Measurements from ENCODE around the gene FCGBP. TPM values are rescaled to one million over a fixed set of nuclear protein-coding genes. Genes with fewer than 3 reads are reported as not detected.
A peak's percentile ranks its signal among the peaks of the same experiment; 100 is the strongest.
"Not testable (repeated sequence)": the region's sequence is repeated elsewhere in the genome, so short reads cannot be mapped to it uniquely, and the experiment has no call there.

The FCGBP gene
- total RNA-seq, 1 donor from 2014 or later = 2.4 TPM

DNA sequence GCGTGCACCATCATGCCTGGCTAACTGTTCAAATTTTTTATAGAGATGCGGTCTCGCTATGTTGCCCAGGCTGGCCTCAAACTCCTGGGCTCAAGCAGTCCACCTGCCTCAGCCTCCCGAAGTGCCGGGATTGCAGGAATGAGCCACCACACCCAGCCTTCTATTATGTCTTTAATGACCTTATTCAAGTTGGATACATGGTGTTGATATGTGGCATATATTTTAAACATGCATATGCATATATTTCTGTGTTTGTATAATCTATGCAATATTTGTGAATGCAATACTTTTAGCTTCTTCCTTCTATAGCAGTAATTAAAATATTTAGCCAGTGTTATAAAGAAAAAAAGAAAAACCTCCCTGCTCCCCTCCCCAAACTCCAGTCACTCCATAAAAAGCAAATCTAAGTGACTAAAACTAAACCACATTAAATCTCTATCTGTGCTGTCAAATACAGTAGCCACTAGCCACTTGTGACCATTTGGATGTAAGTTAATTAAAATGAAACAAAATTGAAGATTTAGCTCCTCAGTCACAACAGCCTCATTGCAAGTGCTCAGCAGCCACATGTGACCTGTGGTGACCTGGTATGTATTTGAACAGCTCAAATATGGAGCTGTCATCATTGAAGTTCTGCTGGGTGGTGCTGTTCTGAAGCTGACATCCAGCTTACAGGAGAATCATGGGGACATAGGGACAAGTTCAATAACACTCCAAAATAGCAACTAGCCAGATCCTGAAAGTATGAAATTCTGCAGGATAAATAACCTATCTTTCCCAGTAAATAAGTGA is 27.4 kb downstream of the FCGBP start:
- H3K4me1 Mint-ChIP-seq (ENCODE audit: low read depth) = peaks cover 4% of the 10 kb centered on the region
- no peak for DNase-seq (ENCODE audit: low spot score)
- H3K27ac Mint-ChIP-seq = no peak overlapping the region
- intact Hi-C loops (cut with micrococcal nuclease) = no loop called here
- H3K4me3 Mint-ChIP-seq (ENCODE audit: low read depth) = no peak overlapping the region
- H3K9me3 Mint-ChIP-seq = no peaks in the 10 kb centered on the region
- H3K27me3 Mint-ChIP-seq (ENCODE audit: low read depth) = no peaks in the 10 kb centered on the region
- H3K36me3 Mint-ChIP-seq (ENCODE audit: low read depth) = no peaks in the 10 kb centered on the region

DNA sequence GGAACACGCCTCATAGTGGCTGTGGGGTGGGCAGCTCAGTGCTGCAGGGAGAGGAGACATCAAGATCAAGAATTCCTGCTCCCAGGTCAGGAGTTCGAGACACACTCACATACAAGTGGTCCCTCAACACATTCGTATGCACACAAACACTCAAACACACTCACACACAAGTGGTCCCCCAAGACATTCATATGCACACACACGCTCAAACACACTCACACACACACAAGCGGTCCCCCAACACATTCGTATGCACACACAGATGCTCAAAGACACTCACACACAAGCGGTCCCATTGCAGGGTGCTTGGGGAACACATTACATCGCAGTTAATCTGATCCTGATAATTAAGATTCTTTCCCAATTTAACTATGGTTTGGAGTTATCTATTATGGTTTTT is 28.2 kb downstream of the FCGBP start:
- no peak for DNase-seq (ENCODE audit: low spot score)
- no peak overlapping the region for H3K27ac Mint-ChIP-seq
- no peaks in the 10 kb centered on the region for H3K9me3 Mint-ChIP-seq
- H3K4me3 Mint-ChIP-seq (ENCODE audit: low read depth) = no peak overlapping the region
- H3K27me3 Mint-ChIP-seq (ENCODE audit: low read depth) = no peaks in the 10 kb centered on the region
- H3K4me1 Mint-ChIP-seq (ENCODE audit: low read depth) = peaks cover 4% of the 10 kb centered on the region
- no peaks in the 10 kb centered on the region for H3K36me3 Mint-ChIP-seq (ENCODE audit: low read depth)
- intact Hi-C loops (cut with micrococcal nuclease) = no loop called here

DNA sequence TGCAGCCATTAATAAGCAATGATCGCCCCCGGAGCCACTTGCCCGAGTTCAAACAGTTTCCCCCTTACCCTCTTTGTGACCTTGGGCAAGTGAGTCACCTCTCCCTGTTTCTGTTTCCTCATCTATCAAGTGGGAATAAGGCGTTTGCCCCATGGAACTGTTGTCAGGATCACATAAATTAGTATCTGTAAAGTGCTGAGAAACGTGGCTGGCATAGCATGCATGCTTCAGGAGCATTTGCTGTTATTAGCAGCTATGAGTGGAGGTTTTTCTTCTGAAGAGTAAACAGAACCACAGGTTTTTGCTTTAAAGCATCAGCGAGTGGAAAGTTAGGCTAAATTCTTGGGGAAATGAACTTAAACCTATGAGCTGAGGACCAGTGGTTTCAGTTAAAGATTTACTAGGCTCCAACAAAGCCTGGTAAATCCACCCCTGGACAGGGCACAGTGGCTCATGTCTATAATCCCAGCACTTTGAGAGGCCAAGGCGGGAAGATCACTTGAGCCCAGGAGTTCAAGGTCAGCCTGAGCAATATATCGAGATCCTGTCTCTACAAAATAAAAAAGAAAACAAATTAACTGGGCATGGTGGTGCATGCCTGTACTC is 30.8 kb downstream of the FCGBP start:
- not testable (repeated sequence) for H3K36me3 Mint-ChIP-seq (ENCODE audit: low read depth); H3K4me1 Mint-ChIP-seq (ENCODE audit: low read depth); H3K27ac Mint-ChIP-seq

DNA sequence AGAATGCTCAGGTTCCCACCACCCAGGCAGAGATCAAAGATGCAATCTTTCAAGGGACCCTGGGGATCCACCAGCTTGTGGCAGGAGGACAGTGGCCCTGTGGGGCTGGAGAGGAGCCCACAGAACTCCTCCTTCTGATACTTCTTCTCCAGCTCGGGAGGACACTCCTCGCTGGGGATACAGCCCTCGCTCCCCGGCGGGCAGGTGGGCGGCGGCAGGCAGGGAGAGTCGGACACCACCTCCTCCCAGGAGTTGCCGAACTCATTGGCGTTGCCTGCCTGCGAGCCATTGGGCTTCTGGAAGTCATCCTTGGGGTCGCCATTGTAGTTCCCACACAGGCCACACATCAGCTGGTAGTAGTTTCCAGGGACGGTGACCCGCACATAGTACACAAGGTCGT is 32.1 kb downstream of the FCGBP start:
- H3K27me3 Mint-ChIP-seq (ENCODE audit: low read depth); intact Hi-C loops (cut with micrococcal nuclease); DNase-seq (ENCODE audit: low spot score); H3K9me3 Mint-ChIP-seq; H3K4me1 Mint-ChIP-seq (ENCODE audit: low read depth); H3K4me3 Mint-ChIP-seq (ENCODE audit: low read depth); H3K27ac Mint-ChIP-seq; H3K36me3 Mint-ChIP-seq (ENCODE audit: low read depth): not testable (repeated sequence)

More for the DNA sequence above, 30.8 kb downstream of the FCGBP start:
- H3K4me3 Mint-ChIP-seq (ENCODE audit: low read depth); intact Hi-C loops (cut with micrococcal nuclease); H3K27me3 Mint-ChIP-seq (ENCODE audit: low read depth); DNase-seq (ENCODE audit: low spot score); H3K9me3 Mint-ChIP-seq: not testable (repeated sequence)

DNA sequence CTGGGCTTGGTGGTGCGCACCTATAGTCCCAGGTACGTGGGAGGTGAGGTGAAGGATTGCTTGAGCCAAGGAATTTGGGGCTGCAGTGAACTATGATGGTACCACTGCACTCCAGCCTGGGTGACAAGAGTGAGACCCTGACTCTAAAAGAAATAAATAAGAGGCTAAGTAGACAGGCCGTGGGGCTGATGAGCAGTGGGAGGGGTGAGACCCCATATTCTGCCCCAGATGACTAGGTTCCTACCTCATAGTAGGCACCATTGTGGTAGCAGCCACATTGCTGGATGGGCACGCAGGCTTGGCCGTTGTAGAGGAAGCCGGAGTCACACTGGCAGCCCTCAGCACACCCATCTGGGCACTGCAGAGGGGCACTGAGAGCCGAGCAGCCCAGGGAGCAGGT is 32.8 kb downstream of the FCGBP start:
- intact Hi-C loops (cut with micrococcal nuclease); H3K4me3 Mint-ChIP-seq (ENCODE audit: low read depth); H3K27me3 Mint-ChIP-seq (ENCODE audit: low read depth); H3K36me3 Mint-ChIP-seq (ENCODE audit: low read depth); DNase-seq (ENCODE audit: low spot score); H3K4me1 Mint-ChIP-seq (ENCODE audit: low read depth); H3K27ac Mint-ChIP-seq; H3K9me3 Mint-ChIP-seq: not testable (repeated sequence)

DNA sequence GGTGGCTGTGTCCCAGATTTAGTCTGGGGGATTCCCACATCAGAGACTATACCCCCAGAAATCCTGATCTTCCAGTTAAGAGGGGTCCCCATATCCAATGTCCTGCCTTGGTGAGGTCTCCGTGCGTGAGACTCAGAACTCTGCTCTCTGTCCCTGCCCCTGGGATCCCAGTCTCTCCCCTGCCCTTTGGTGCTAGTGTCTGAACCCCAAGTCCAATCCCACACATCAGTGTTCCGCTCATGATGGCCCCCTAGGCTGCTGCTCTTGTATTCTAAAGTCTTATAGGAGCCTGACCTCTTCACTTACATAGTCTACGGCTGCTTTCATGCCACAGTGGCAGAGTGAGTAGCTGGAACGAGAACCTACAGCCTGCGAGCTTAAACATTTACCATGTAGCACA is 35.6 kb downstream of the FCGBP start:
- H3K27ac Mint-ChIP-seq; H3K4me1 Mint-ChIP-seq (ENCODE audit: low read depth); intact Hi-C loops (cut with micrococcal nuclease); H3K36me3 Mint-ChIP-seq (ENCODE audit: low read depth); DNase-seq (ENCODE audit: low spot score); H3K9me3 Mint-ChIP-seq; H3K27me3 Mint-ChIP-seq (ENCODE audit: low read depth); H3K4me3 Mint-ChIP-seq (ENCODE audit: low read depth): not testable (repeated sequence)

DNA sequence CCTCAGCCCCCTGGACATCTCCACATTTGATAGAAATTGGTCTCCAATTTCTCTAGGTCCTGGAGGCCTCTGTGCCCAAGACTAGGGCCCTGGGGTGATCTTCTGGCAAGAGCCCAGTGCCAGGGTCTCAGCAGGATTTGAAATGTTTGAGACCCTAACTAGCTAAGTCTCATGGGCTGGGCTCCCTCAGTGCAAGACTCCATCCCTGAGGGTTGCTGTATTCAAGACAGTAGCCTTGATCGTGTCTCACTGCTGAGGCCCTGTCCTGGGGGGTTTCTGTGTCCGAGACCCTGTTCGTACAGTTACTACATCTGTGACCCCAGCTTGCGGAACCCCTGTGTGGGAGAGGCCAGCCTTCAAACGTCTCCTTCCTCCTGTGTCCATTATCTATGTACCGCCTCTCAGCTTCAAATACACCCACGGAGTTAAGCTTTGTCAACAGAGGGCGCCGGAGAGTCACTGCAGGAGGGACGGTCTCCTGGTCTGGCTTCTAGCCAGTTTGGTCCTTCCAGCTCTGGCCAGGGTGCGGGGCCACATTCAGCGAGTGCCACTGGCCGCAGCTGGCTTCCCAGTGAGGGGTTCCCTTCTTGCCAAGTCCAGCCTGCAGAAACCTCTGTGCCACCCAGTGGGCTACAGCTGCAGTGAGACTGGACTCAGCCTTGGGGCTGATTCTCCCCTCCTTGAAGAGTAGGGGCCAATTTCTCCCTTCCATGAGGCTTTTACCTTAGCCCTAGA is 36.8 kb downstream of the FCGBP start:
- H3K4me3 Mint-ChIP-seq (ENCODE audit: low read depth); H3K4me1 Mint-ChIP-seq (ENCODE audit: low read depth); H3K27ac Mint-ChIP-seq; H3K27me3 Mint-ChIP-seq (ENCODE audit: low read depth); H3K9me3 Mint-ChIP-seq; intact Hi-C loops (cut with micrococcal nuclease); H3K36me3 Mint-ChIP-seq (ENCODE audit: low read depth): not testable (repeated sequence)
- DNase-seq (ENCODE audit: low spot score) = peak; percentile 44

DNA sequence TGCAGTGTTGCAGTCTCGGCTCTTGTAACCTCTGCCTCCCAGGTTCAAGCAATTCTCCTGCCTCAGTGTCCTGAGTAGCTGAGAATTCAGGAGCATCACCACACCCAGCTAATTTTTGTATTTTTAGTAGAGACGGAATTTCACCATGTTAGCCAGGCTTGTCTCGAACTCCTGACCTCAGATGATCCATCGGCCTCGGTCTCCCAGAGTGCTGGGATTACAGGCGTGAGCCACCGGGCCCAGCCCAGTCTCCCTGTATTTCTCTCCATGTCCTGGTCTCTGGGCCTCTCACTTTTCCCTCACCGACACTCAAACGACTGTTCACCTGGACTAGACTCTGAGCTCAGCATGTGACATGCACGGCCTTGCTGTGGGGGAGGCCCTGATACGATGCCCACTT is 39.3 kb downstream of the FCGBP start:
- not testable (repeated sequence) for H3K9me3 Mint-ChIP-seq; H3K27ac Mint-ChIP-seq; DNase-seq (ENCODE audit: low spot score)

DNA sequence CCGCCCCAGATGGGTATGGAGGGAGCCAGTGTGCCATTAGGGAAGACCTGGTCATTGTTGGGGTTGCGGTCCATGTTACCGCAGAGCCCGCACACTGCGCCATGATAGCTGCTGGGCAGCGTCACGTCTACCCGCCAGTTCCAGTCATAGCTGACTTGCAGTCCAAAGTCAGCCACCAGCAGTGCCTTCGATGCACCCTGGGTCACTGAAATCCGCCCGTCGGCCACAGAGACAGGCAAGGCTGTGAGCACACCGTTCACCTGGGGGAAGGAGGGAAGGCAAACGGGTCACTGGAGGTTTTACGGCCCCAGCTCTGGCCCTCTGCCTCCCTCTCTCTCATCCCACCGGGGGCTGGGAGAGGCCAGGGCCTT is 40.2 kb downstream of the FCGBP start:
- H3K4me1 Mint-ChIP-seq (ENCODE audit: low read depth); H3K4me3 Mint-ChIP-seq (ENCODE audit: low read depth); intact Hi-C loops (cut with micrococcal nuclease); H3K36me3 Mint-ChIP-seq (ENCODE audit: low read depth); H3K27me3 Mint-ChIP-seq (ENCODE audit: low read depth); DNase-seq (ENCODE audit: low spot score); H3K27ac Mint-ChIP-seq; H3K9me3 Mint-ChIP-seq: not testable (repeated sequence)

More for the DNA sequence above, 39.3 kb downstream of the FCGBP start:
- H3K27me3 Mint-ChIP-seq (ENCODE audit: low read depth); H3K4me1 Mint-ChIP-seq (ENCODE audit: low read depth); H3K36me3 Mint-ChIP-seq (ENCODE audit: low read depth); intact Hi-C loops (cut with micrococcal nuclease); H3K4me3 Mint-ChIP-seq (ENCODE audit: low read depth): not testable (repeated sequence)

DNA sequence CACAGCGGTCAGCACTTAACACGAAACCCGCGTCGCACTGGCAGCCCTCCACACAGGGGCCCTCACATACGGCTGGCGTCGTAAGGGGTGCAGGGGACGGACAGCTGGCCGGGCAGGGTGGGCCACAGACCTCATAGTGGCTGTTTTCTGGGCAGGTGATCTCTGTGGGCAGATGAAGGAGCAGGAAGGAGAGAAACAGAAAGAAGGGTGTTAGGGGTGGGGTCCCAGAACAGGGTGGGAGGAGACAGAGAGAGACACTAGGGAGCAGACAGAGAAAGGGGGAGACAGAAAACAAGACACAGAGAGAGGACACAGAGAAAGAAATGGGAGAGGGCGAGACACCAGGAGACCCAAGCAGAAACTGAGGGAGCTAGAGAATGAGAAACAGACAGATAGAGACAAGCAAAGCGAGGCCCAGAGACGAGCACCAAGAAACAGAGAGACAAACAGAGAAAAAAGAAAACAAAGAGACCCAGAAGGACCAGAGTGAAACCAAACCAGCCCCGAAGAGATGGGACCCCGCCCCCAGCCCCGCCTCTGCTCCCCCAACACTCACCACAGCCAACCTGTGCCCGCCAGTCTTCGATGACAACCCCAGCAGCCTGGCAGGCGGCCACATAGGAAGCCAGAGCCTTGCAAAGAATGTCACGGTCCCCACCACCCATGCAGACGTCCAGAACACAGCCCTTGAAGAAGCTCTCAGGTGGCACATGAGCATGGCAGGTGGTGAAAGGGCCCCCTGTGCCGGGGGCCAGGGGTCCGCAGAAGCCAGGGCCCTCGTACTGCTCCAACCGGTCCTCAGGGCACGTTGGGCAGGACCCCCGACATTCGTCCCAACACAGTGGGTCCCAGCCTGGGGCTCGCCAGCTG is 40.8 kb downstream of the FCGBP start:
- H3K9me3 Mint-ChIP-seq; H3K27me3 Mint-ChIP-seq (ENCODE audit: low read depth); DNase-seq (ENCODE audit: low spot score); H3K27ac Mint-ChIP-seq; H3K4me3 Mint-ChIP-seq (ENCODE audit: low read depth); H3K4me1 Mint-ChIP-seq (ENCODE audit: low read depth); intact Hi-C loops (cut with micrococcal nuclease); H3K36me3 Mint-ChIP-seq (ENCODE audit: low read depth): not testable (repeated sequence)

- H3K36me3 Mint-ChIP-seq (ENCODE audit: low read depth); H3K27me3 Mint-ChIP-seq (ENCODE audit: low read depth); H3K4me3 Mint-ChIP-seq (ENCODE audit: low read depth); DNase-seq (ENCODE audit: low spot score); H3K4me1 Mint-ChIP-seq (ENCODE audit: low read depth); H3K9me3 Mint-ChIP-seq; intact Hi-C loops (cut with micrococcal nuclease); H3K27ac Mint-ChIP-seq: not testable (repeated sequence)
Measured at GRCh38 chr19:39892506-39892902, 41.9 kb downstream of the FCGBP start.

GRCh38 chr19:39891660-39892505 is 42.6 kb downstream of the FCGBP start:
- H3K27ac Mint-ChIP-seq; DNase-seq (ENCODE audit: low spot score); H3K9me3 Mint-ChIP-seq; H3K27me3 Mint-ChIP-seq (ENCODE audit: low read depth); intact Hi-C loops (cut with micrococcal nuclease); H3K4me1 Mint-ChIP-seq (ENCODE audit: low read depth); H3K4me3 Mint-ChIP-seq (ENCODE audit: low read depth); H3K36me3 Mint-ChIP-seq (ENCODE audit: low read depth): not testable (repeated sequence)

All from activated T-helper 2 cell treated with anti-CD3 and anti-CD28 coated beads, Interferon-gamma antibody, Interleukin-2, Interleukin-4, amounts not matched to agents 10 μg/mL and 5 μg/mL and 100 μg/mL, durations not matched to agents 14 hours and 24 hours and 36 hours (primary cell).